A673 (cell line): Measurements from ENCODE around the gene COQ7.

Source experiments
- EZH2 ChIP-seq: fragments of 200-600 bp; sonication (generic); IDR thresholded peaks from 2 replicates; pipeline ENCODE4 v1.6.1; 2017; ENCODE audit warnings: borderline replicate concordance, low read depth, mild to moderate bottlenecking, mixed read lengths, antibody characterized with exemption, low read length; ENCODE audit not compliant: poor library complexity, severe bottlenecking
- TF ChIP-seq, protein P1 (sequence below): fragments of 300-800, 200-600 bp; sonication (generic); conservative IDR thresholded peaks from 2 replicates; pipeline ENCODE4 v1.5.1; 2017; ENCODE audit warnings: low read depth, mild to moderate bottlenecking, antibody characterized with exemption, low read length, moderate library complexity, mixed read lengths

GRCh38 chr16:19033761-19034160, 33.7 kb upstream of the COQ7 start:
- TF ChIP-seq, protein P1, sequence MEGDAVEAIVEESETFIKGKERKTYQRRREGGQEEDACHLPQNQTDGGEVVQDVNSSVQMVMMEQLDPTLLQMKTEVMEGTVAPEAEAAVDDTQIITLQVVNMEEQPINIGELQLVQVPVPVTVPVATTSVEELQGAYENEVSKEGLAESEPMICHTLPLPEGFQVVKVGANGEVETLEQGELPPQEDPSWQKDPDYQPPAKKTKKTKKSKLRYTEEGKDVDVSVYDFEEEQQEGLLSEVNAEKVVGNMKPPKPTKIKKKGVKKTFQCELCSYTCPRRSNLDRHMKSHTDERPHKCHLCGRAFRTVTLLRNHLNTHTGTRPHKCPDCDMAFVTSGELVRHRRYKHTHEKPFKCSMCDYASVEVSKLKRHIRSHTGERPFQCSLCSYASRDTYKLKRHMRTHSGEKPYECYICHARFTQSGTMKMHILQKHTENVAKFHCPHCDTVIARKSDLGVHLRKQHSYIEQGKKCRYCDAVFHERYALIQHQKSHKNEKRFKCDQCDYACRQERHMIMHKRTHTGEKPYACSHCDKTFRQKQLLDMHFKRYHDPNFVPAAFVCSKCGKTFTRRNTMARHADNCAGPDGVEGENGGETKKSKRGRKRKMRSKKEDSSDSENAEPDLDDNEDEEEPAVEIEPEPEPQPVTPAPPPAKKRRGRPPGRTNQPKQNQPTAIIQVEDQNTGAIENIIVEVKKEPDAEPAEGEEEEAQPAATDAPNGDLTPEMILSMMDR: no peak
- no peak for TF ChIP-seq EZH2
